GM19328 (cell line): ENCODE data around the gene DPYD.

ENCODE experiments used
- ATAC-seq: cut with Tn5 transposase; IDR thresholded peaks from one replicate; pipeline ENCODE4 v1.9.1; 2021; ENCODE audit warnings: mild to moderate bottlenecking, moderate library complexity; ENCODE audit not compliant: unreplicated experiment

The DPYD gene

DNA sequence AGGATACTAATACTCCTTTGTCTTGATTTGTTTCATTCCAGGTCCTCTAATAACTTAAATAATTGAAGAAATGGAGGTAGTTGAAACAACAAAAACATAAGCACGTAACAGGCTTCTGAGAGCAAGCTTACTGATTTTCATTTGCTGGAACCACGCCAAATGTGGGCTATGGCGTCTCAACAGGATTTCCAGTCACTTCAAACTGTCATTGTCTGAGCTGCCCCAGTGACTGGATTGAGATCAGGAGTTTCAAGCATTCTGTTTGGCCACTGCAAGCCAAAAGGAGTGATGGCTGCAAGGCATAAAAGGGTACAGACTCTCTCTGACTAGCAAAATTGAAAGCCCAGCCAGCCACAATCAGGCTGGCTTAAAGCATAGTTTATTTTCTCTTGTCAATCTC, 289.9 kb downstream of the DPYD start:
- no peak for ATAC-seq

DNA sequence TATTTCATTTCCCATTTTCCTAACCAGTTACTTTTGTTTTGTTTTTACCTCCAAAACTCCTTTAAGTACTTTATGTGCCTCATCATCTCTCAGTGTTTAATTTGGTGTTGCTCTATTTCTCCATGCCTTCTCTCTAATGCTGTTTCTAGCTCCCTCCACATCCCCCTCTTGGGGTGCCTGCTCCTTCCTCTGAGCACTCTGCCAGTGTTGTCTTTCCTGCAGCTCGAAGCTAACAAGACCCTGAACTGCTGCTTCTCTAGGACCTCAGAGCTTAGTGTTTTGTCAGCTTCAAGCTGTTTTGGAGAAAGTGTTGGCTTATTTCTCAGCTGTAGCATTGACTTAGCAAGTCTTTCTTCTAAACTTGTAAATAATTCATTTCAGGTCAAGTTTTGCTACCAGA, 290.6 kb downstream of the DPYD start:
- no peak for ATAC-seq

DNA sequence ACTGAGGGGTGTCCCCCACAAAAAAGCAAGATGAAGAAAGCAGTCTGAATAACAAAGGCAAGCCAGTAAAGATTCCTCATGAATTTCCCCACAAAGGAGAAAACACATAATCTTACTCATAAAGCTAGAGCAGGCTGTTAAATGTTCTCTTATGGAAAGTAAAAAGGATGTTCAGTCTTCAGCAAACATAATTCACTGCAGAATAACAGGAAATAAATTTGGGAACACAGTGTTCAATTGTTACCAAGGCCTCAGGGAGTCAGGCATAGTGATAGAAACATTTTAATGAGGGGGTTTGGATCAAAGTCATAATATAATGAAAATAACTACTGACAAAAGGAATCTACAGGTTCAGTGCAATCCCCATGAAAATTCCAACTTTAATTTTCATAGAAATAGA, 297.6 kb downstream of the DPYD start:
- no peak for ATAC-seq

DNA sequence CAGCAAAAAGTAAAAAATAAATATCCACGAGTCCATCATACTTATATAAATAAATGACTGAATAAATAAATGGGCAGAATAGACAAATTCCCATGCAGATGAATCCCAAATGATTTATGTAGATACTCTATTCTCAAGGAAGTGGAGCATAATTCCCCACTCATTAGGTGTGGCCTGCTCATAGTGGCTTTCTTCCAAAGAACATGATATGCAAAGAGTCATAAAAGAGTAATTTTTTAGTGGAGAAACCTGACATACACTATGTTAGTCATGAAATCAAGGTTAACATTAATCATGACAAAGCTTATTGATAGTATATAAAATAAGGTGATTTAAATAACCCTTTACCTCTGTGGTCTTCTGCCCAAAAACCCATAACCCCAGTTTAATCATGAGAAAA, 298.9 kb downstream of the DPYD start:
- no peak for ATAC-seq

DNA sequence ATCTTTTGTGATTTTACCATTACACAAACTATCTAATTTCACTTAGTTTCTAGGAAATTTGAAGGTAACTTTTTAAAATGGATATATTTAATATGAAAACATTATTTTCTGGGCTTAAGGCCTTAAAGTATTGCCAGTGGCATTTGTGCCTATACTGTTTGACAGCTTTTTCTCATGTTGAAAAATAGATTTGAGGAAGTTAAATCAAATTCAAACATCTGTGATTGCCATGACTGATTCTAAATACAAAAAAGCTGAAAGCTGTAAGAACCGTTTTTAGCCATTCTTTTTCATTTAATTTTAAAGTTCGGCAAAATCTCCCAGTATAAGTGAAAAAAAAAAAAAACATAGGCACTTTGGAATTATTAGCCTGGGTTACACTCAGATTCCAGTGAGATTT, 301.1 kb downstream of the DPYD start:
- no peak for ATAC-seq

DNA sequence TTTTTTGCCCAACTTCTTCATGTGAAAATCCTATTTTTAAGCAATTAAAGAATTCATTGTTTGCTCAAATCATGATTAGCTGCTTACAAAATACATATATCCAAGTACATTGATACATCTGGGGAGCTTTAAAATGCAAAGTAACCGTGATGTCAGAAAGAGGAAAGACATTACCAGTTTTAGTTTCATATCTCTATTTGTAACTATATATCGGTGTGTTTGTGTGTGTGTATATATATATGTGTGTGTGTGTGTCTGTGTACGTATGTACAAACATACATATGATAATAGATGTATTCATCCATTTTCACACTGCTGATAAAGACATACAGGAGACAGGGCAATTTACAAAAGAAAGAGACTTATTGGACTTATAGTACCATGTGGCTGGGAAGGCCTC, 310.1 kb downstream of the DPYD start:
- no peak for ATAC-seq

DNA sequence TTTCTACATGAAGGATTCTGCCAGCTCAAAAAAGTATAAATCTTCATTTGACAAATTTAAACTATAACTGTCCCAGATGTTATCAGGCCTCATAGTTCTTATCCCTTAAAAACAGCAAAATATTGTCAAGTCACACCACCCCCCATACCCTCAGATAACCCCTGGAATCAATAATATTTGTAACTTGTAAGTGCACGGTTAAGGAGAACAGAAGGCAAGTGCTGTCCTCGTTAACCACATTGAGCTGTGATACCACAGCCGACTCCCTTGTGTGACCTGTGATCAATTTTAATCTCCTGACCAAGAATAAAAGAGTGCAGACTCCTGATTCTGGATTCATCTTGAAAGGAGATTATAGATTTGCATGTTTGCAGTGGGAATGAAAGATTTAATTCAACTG, 310.7 kb downstream of the DPYD start:
- no peak for ATAC-seq

DNA sequence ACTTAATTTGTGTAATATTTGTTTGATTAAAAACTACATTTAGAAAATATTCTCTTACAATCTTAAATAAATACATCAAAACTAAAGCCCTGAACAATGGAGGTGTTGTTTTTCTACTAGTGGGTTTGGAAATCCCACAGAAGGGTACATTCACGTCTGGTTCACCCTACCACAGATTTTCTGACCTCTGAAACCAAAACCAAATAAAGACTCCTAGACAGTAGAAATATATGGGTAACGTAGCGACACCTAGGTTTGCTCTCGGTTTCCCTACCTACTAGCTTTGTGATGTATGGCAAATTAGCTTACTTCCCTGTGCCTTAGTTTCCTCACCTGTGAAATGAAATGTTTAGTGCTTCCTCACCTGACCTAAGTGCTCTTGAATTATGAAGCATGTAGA, 312.6 kb downstream of the DPYD start:
- no peak for ATAC-seq

DNA sequence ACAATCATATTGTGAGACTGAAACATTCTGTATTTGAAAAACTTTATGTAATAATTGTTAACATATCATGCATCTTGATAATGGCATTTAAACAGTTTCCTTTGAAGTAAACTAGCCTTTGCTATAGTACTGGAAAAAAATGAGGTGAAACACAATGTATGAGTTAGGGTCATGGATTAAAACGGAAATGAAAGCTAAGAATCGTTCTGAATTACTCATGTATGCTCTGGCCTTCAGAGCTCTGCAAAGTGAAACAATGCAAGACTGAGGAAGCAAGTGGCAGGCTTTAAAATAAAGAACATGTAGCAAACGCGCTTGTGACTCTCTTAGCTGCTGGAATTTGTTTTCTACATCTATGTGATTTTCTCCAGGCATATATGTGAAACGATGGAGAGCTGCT, 317.1 kb downstream of the DPYD start:
- ATAC-seq: no peak

DNA sequence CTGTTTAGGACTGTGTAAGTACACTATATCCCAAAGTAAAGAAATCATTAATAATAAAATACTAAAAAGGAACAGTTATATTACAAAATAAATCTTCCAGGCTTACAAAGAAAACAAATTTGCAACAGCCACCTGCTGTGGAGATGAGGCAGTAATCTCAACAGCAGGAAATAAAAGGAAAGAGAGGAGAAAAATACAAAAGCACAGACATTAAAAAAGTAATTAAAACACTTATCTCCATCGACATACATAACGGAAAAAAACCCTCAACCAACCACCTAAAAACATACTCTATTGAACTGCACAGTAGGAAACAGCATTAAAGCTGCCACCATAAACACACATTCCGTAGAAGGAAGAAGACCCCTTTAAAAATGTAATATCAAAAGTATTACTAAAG, 317.6 kb downstream of the DPYD start:
- no peak for ATAC-seq

DNA sequence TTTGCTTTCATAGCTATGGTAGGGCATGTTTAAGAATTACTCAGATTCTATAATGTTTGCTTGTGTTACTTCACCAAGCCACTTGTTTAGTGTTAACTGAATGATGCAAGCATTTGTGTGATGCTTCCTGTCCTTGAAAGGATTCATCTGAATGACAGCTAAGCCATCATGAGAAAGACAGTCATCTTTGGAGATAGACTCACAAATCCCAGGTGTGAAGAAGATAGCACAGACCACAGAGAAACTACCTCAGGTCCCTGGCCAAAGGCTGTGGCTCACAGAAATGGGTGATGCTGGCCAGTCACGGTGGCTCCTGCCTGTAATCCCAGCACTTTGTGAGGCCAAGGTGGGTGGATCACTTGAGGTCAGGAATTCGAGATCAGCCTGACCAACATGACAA, 321.4 kb downstream of the DPYD start:
- ATAC-seq: no peak

DNA sequence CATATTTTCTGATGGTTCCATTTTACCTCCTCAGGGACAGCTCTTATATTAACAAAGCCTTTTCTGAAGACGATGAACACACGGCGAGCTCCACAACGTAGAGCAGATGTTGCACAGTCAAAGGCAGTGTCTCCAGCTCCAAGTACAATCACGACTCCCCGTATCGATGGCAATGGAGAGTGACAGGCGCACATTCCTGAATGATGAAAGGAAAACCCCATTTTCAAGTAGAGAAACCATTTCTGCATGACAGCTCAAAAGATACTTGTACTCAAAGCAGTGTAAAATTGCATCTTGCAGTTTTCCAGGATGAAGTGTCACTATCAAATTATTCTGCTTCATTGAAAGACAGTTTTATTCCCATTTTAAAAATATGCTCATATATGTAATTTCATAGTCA, 327.6 kb downstream of the DPYD start:
- no peak for ATAC-seq

DNA sequence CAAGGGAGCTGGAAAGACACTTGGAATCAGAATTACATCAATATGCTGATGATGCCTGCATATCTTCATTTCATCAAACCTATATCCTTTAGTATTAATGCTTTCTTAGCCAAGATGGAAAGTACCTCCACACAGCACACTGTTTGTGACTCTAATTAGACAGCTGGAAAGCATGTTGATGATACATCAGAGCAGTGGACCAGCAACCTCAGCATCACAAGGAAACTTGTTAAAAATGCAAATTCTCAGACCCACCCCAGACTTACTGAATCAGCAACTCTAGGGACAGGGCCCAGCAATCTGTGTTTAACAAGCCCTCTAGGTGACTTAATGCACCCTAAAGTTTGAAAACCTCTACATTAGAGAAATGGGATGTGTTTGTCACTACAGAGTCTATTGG, 332.1 kb downstream of the DPYD start:
- ATAC-seq: no peak

DNA sequence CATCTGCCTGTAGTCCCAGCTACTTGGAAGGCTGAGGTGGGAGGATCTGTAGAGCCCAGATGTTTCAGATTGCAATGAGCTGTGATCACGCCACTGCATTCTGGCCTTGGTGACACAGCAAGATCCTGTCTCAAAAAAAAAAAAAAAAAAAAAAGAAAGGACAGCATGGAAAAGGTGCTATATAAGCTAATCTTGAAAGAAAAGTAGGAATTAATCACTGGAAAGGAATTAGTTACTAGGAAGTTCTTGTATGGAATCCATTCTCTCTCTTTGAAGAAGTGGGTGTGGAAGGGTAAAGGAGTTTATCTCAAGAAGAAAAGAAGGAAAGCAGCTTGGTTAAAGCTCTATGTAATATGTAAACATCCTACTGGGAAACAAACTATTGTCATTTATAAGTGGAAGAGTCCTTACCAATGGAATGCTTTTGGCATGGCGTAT, 339.2 kb downstream of the DPYD start:
- ATAC-seq: no peak

DNA sequence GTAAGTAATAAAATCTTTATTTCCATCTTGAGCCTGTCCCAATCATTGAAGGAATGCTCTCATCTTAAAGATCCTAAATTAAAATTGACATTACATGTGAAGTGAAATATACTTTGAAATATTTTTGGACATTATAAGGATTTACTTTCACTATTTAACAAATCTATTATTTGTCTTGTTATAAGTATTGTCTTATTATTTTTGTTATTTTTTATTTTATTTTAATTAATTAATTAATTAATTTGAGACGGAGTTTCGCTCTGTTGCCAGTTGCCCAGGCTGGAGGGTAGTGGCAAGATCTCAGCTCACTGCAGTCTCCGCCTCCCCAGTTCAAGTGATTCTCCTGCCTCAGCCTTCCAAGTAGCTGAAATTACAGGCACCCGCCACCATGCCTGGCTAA, 343.2 kb downstream of the DPYD start:
- no peak for ATAC-seq

DNA sequence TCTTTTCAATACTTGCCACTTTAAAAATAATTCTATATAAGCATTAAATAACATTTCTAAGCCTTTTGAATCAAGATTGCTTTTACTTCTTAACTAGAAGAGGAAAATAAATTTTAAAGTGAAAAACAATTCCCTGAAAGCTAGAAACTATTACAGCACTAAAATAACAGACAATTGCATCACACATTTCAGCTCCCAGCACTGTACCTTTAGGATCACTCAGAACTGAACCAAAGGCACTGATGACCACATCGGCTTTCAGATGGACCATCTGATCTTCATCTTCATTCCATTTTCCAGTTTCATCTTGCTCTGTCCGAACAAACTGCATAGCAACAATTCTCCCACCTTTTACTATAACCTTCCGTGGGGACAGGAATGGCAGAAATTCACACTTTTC, 347.3 kb downstream of the DPYD start:
- ATAC-seq: no peak

DNA sequence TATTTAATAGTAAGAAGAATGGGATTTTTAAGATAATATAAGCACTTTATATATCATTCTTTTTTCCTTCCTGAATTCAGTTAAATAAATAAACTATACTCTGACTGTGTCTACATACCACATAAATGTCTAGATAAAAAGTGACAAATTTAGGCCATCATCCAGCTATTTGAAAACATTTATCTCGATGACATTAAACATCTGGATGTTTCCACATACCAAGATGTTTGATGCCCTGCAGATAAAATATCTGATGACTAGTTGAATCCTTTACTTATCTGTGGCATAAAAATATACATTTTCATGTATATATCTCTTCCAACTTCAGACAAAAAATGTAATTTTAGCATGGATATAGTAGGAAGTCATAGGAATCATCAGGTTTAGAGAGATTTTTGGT, 348.3 kb downstream of the DPYD start:
- no peak for ATAC-seq

DNA sequence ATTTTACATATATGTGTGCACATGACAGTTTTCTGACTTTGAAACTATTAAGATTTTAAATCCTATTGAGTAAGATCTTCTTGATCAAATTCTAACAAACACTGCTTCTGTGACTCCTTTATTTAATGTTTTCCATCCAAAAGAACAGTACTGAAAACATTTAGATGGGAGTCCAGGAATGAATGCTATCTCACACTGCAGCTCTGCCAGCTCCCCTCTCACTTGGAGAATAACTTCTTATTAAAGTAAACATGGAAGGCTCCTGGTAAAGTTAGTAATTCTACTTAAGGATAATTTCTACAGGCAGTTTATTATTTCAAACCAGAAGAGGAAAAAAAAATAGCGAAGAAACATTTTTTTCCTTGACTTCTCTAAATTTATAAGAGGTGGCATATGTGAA, 349.1 kb downstream of the DPYD start:
- no peak for ATAC-seq

DNA sequence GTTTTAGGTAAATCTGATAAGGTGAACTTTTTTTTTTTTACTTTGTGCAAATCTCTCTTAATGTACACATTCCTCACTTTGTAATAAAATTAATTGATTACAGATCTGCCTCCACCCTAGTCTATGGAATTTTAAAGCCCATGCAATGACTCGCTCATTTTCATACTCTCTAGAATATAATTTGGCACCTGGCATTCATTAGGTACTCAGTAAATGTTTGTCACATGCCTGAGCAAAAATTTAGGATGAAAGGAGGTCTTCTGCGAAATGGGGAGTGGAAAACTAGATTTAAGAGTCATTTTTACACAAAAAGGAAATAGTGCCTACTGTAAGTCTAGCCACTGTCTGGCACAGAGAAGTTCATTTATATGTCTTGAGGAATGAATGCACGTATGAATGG, 350.1 kb downstream of the DPYD start:
- ATAC-seq: no peak

DNA sequence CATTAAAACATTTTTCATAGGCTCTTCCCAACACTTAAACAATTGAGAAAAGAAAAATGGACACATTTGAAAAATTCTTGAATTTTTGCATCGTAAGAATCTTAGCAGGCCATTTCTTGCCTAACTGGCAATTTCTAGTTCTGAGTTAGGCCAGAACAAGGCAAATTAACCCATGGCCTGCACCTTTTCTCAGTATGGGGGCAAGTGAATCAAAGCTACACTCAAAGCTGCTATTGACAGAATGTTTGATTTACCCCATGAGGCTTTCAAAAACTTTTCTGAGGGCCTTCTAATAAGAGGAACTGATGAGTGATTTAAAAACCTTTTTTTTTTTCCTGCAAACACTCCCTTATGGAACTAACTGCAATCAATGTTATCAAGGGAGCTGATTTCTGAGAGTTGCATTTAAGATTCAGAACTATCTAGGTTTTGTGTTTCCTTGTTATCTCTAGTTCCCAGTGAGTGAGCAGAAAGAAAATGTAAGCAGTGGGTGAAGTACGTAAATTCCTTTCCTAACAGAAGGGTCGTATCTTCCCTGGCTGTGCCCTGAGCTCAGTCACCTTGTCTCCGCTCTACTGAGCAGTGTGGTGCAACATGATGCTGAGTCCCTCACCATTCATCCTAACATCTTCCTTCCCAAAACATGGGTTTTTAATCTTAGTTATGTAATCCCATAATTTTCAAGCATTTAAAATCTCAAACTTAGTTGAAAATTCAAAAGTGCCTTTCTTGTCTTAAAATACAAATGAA, 353.7 kb downstream of the DPYD start:
- no peak for ATAC-seq

DNA sequence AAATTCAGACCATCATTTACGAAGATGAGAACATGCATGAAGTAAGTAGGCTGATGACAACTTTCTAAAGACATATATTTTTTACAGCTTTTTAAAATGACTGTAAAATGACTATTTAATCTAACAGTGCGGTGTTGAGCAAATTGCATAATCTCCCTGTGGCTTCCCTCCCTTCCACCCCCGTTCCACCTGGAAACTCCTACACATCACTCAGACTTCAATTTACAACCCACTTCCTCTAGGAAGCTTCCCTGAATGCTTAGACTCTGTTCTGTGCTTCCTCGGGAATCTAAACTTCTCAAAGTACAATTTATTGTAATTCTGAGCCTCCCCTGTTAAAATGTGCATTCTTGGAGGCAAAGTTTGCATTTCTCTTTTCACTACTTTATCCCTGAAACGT, 354.9 kb downstream of the DPYD start:
- ATAC-seq: no peak

DNA sequence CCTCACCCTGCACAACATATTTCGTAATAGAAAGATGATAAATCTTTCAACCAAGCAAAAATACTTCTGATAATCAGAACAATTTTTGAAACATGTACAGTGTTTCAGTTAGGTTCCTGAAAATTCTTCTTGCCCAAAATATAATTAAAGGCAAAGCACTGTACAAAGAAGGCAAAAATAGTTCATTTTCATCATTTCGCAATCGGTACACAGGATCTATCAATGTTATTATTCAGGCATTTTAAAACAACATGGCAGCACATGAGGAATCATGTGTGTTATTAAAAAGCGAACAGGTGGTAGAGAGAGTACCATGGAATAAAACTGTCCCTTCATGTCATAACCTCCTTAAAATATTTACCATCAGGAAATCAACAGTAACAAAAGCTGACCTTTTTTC, 356.9 kb downstream of the DPYD start:
- no peak for ATAC-seq

DNA sequence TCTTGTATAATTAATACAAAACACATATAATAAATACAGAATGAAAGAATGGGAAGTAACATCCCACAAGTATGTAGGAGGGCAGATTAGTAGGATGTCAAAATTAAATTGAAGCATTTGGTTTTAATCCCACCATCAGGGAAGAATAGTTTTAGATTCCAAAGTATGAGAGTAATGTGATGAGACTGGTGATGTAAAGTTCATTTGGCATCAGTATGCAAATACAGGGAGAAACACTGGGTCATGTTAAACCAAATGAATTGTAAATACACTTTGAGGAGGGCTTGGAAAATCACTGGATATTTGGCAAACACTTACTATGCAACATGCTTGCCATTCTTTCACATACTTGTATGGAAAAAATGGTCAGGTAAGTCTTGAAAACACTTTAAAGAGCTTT, 358.8 kb downstream of the DPYD start:
- ATAC-seq: no peak
